ENCODE measurements around the gene SLC2A5.

GRCh38 chr1:9095818-9096217 is 26.4 kb upstream of the SLC2A5 start:
- TF ChIP-seq MCM2 (IDR thresholded peaks at IDR 0.05; ENCODE audit: low read depth) (no peak), CTCF (IDR thresholded peaks at IDR 0.05 in 2 of 3, conservative IDR thresholded peaks at IDR 0.05 in 1 of 3; ENCODE audit: insufficient read depth in 2 of 3, low read depth in 1 of 3, low read length in 3 of 3) (no peak), NR2C2 (CRISPR knock-in tag; IDR thresholded peaks at IDR 0.05) (no peak), NR2C2 (tag; IDR thresholded peaks at IDR 0.05) (no peak), DPF2 (IDR thresholded peaks at IDR 0.05) (no peak), KLF13 (tag; IDR thresholded peaks at IDR 0.05; ENCODE audit: borderline replicate concordance, low read depth) (no peak), JUN (IDR thresholded peaks at IDR 0.05; ENCODE audit: borderline replicate concordance, low read depth, low read length) (no peak), JUN (CRISPR knock-in tag; IDR thresholded peaks at IDR 0.05; ENCODE audit: borderline replicate concordance) (no peak), MYNN (IDR thresholded peaks at IDR 0.05) (no peak), MYNN (CRISPR knock-in tag; IDR thresholded peaks at IDR 0.05) (no peak), NFIC (IDR thresholded peaks at IDR 0.05) (no peak), CBX5 (IDR thresholded peaks at IDR 0.05; ENCODE audit: borderline replicate concordance, low read depth) (no peak)
